DND-41 (cell line): ENCODE data around the gene CCDC14.
"Not testable (repeated sequence)": the region's sequence is repeated elsewhere in the genome, so short reads cannot be mapped to it uniquely, and the experiment has no call there.

Source experiments
- CTCF ChIP-seq: IDR thresholded peaks from 2 replicates; pipeline ENCODE4 v1.5.1; 2012; ENCODE audit warnings: borderline replicate concordance, low read length, moderate library complexity, mild to moderate bottlenecking; ENCODE audit not compliant: poor library complexity, severe bottlenecking; ENCODE audit errors: extremely low read depth
- EZH2 ChIP-seq: IDR thresholded peaks from 3 replicates; pipeline ENCODE4 v1.6.1; 2012; ENCODE audit warnings: borderline replicate concordance, low read depth, mild to moderate bottlenecking, moderate library complexity, low read length, inconsistent platforms; ENCODE audit not compliant: severe bottlenecking

- not testable (repeated sequence) for TF ChIP-seq CTCF, EZH2
Observed at GRCh38 chr3:123991730-123992588, 30.9 kb upstream of the CCDC14 start, which contains the start of gene ROPN1.
